WTC11 (cell line): ENCODE measurements around the gene EIF4G3.

ENCODE experiments used
- ATF2 ChIP-seq: sonication (generic); formaldehyde crosslinking; IDR thresholded peaks from 2 replicates; pipeline ENCODE4 v1.8.1; 2022; ENCODE audit warnings: low read depth, missing genetic modification reagents, borderline replicate concordance
- FOXP1 ChIP-seq: sonication (generic); formaldehyde crosslinking; IDR thresholded peaks from 2 replicates; pipeline ENCODE4 v1.8.0; 2022; ENCODE audit warnings: missing genetic modification reagents, mild to moderate bottlenecking, moderate library complexity, borderline replicate concordance
- NFYB ChIP-seq: sonication (generic); formaldehyde crosslinking; conservative IDR thresholded peaks from 2 replicates; pipeline ENCODE4 v1.8.0; 2022; ENCODE audit warnings: low read depth, missing genetic modification reagents
- SP1 ChIP-seq: sonication (generic); formaldehyde crosslinking; conservative IDR thresholded peaks from 2 replicates; pipeline ENCODE4 v1.8.1; 2022; ENCODE audit warnings: missing genetic modification reagents
- USF1 ChIP-seq: sonication (generic); formaldehyde crosslinking; IDR thresholded peaks from 2 replicates; pipeline ENCODE4 v1.8.0; 2022; ENCODE audit warnings: mild to moderate bottlenecking, missing genetic modification reagents
- TF ChIP-seq, protein P1 (sequence below): fragments of 200-600 bp; IDR thresholded peaks from 2 replicates; pipeline ENCODE4 v1.8.0; 2022; ENCODE audit warnings: antibody characterized with exemption

DNA sequence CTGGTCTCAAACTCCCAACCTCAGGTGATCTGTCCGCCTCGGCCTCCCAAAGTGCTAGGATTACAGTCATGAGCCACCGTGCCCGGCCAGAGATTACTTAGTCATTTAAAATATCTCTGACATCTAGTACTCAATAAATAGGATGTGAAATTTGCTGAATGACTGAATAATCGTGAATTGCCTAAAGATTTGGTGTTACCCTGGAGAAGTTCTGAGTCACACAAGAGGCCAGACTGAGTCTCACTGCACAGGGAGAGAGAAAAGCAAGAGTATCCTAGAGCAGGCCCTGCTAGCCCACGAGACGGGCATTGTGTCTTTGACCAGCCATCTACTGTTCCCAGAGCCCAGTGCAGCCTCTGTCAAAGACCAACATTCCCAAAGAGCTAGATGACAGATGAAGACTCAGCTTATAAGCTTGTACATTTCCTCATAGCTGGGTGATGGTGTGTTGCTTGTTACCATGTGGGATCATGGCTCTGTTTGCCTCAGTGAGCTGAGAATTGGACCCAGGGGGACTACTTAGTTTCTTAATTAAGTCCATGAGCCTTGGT is 5.6 kb upstream of the EIF4G3 start:
- TF ChIP-seq NFYB (CRISPR knock-in tag) (no peak), ATF2 (CRISPR knock-in tag) (no peak), USF1 (CRISPR knock-in tag) (no peak), SP1 (CRISPR knock-in tag) (no peak), FOXP1 (CRISPR knock-in tag) (no peak)
- TF ChIP-seq, protein P1, sequence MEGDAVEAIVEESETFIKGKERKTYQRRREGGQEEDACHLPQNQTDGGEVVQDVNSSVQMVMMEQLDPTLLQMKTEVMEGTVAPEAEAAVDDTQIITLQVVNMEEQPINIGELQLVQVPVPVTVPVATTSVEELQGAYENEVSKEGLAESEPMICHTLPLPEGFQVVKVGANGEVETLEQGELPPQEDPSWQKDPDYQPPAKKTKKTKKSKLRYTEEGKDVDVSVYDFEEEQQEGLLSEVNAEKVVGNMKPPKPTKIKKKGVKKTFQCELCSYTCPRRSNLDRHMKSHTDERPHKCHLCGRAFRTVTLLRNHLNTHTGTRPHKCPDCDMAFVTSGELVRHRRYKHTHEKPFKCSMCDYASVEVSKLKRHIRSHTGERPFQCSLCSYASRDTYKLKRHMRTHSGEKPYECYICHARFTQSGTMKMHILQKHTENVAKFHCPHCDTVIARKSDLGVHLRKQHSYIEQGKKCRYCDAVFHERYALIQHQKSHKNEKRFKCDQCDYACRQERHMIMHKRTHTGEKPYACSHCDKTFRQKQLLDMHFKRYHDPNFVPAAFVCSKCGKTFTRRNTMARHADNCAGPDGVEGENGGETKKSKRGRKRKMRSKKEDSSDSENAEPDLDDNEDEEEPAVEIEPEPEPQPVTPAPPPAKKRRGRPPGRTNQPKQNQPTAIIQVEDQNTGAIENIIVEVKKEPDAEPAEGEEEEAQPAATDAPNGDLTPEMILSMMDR, result no peak
